ENCODE data around the gene UTS2B.

UTS2B gene

DNA sequence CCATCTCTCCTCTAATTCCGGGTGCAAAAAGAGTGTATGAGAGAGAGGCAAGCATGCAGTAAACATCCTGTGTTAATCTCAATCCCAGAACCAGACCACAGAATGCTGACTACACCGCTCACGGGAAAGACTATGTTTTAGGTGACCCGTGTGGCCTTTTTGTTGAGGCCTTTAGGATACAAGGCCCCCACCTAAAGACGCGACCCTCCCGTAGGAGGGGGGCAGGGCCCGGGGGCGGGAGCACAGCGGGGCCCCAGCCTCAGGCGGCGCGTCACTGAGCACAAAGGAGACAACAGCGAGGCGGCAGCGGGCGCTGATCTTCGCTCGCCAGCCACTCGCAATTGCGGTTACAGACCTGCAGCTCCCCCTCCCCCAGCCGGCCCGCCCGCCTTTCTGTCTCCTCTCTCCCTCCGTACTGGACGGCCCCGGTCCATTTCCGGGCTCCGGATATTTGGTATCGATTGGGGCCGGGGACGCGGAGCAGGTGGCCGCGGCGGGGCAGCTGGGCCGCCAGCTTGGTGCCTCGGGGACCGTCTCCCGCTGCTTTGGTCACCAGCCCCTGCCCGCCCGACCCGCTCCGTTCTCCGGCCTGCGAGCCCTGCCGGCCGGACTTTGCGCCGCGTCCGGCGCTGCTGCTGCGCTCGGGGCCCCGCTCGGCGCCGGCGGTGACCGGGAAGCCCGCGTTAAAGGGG lies 1.2 kb downstream of the UTS2B start, which contains the start of gene CCDC50 (continued):
- TF ChIP-seq HIC1 (tag by site-specific recombination; IDR thresholded peaks at IDR 0.05) (peak; percentile 75), GFI1B (tag by site-specific recombination; IDR thresholded peaks at IDR 0.05) (no peak), GLI4 (tag by site-specific recombination; IDR thresholded peaks at IDR 0.05) (peak; percentile 63; the same call in 1 of the 2 replicates), ZNF776 (tag by site-specific recombination; IDR thresholded peaks at IDR 0.05; ENCODE audit: borderline replicate concordance) (no peak), EGR2 (tag by site-specific recombination; IDR thresholded peaks at IDR 0.05; ENCODE audit: low read depth) (peak; percentile 74), ZNF16 (tag by site-specific recombination; IDR thresholded peaks at IDR 0.05; ENCODE audit: low read depth) (no peak), ZNF785 (tag by site-specific recombination; IDR thresholded peaks at IDR 0.05) (no peak), ZNF777 (tag by site-specific recombination; IDR thresholded peaks at IDR 0.05; ENCODE audit: borderline replicate concordance) (no peak), ZNF2 (tag by site-specific recombination; IDR thresholded peaks at IDR 0.05) (0 out of 2 replicates have a peak, but pooled peaks have one; percentile 50), ZNF514 (tag by site-specific recombination; IDR thresholded peaks at IDR 0.05) (no peak), ZNF660 (tag by site-specific recombination; IDR thresholded peaks at IDR 0.05) (no peak), ZNF174 (tag by site-specific recombination; IDR thresholded peaks at IDR 0.05) (no peak), ZNF398 (tag by site-specific recombination; IDR thresholded peaks at IDR 0.05) (peak; percentile 73), ZNF843 (tag by site-specific recombination; IDR thresholded peaks at IDR 0.05) (no peak), REST (tag by site-specific recombination; IDR thresholded peaks at IDR 0.05) (0 out of 2 replicates have a peak, but pooled peaks have one; percentile 11), ZNF600 (tag by site-specific recombination; IDR thresholded peaks at IDR 0.05) (no peak), YY2 (tag by site-specific recombination; IDR thresholded peaks at IDR 0.05) (no peak), ZNF112 (tag by site-specific recombination; IDR thresholded peaks at IDR 0.05) (no peak), WT1 (tag by site-specific recombination; IDR thresholded peaks at IDR 0.05) (no peak), ZNF561 (tag by site-specific recombination; IDR thresholded peaks at IDR 0.05; ENCODE audit: borderline replicate concordance) (no peak), ZNF513 (tag by site-specific recombination; IDR thresholded peaks at IDR 0.05) (no peak), PRDM4 (tag by site-specific recombination; IDR thresholded peaks at IDR 0.05) (no peak), KLF7 (tag by site-specific recombination; IDR thresholded peaks at IDR 0.05; ENCODE audit: borderline replicate concordance) (no peak), SP7 (tag by site-specific recombination; IDR thresholded peaks at IDR 0.05) (peak; percentile 51)
- TF ChIP-seq, protein P1, sequence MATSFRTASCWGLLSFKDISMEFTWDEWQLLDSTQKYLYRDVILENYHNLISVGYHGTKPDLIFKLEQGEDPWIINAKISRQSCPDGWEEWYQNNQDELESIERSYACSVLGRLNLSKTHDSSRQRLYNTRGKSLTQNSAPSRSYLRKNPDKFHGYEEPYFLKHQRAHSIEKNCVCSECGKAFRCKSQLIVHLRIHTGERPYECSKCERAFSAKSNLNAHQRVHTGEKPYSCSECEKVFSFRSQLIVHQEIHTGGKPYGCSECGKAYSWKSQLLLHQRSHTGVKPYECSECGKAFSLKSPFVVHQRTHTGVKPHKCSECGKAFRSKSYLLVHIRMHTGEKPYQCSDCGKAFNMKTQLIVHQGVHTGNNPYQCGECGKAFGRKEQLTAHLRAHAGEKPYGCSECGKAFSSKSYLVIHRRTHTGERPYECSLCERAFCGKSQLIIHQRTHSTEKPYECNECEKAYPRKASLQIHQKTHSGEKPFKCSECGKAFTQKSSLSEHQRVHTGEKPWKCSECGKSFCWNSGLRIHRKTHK (tag by site-specific recombination; IDR thresholded peaks at IDR 0.05) = no peak
- TF ChIP-seq, protein P2, sequence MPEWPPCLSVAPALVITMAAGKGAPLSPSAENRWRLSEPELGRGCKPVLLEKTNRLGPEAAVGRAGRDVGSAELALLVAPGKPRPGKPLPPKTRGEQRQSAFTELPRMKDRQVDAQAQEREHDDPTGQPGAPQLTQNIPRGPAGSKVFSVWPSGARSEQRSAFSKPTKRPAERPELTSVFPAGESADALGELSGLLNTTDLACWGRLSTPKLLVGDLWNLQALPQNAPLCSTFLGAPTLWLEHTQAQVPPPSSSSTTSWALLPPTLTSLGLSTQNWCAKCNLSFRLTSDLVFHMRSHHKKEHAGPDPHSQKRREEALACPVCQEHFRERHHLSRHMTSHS (tag by site-specific recombination; IDR thresholded peaks at IDR 0.05) = no peak

Data from HEK293 (cell line).